GM18526 (cell line): ENCODE data around the gene NUMA1.

Experiments used
- POLR2A ChIP-seq: IDR thresholded peaks from 3 replicates; pipeline ENCODE4 v1.6.1; 2011; ENCODE audit not compliant: insufficient read length; ENCODE audit errors: extremely low read depth

Gene NUMA1

DNA sequence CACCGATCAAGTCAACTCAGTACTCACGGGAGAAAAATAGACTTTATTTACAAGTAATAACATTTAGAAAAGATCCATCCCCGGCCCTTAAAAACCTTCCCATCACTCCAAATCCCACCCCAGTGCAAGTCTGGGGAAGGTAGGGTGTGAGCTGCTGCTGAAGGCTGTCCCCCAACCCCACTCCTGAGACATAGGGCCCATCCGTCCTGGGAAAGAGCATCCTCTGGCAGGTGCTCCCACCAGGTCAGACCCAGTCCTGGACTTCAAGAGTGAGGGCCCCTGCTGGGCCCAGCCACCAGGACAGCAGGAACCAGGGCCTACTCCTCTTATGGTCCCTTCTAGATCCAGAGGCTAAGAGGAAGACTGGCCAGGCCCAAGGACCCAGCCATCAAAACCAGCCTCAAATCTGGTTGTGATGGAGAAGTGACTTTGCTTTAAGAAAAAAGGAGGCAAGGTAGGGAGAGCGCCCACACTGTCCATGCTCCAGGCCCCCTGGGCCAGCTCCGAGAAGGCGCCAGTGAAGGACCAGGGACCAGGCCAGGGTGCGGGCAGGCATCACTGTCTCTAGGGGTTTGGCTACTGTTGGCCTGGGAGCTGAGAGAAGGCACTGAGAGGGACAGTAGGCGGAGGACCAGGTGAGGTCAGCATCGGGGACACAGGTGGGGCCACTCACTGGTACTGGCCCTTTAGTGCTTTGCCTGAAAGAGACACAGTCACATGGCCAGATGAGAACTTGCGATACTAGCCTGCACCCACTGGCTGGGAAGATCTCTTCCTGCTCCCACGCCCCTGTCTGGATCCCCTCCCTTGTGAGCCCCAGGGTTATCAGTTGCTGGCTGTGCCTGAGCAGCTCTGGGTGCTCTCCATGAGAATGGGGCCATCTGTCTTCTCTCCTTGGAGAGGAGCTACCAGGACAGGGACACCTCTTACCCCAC, 77.2 kb downstream of the NUMA1 start:
- TF ChIP-seq POLR2A: no peak

DNA sequence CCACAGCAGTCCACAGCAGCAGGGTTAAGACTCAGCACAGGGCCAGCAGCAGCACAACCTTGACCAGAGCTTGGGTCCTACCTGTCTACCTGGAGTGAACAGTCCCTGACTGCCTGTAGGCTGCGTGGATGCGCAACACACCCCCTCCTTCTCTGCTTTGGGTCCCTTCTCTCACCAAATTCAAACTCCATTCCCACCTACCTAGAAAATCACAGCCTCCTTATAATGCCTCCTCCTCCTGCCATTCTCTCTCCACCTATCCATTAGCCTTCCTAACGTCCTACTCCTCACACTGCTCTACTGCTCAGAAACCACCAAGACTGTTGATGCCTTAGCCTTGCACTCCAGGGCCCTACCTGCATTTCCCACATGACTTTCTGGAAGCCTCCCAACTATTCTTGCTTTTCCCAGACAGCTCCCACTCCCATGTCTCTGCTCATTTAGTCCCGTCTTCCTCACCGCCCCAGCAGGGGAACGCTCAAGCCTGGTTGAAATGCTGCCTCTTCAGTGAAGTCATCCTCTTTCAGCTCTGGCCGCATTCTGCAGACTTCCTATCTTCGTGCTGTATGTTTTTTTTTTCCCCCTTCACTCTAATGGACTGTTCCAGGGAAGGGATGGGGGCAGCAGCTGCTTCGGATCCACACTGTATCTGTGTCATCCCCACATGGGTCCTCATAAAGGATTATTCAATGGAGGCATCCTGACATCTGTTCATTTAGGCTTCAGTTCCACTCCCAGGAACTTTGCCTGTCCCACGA, 78.3 kb downstream of the NUMA1 start:
- TF ChIP-seq POLR2A: peak; percentile 1

DNA sequence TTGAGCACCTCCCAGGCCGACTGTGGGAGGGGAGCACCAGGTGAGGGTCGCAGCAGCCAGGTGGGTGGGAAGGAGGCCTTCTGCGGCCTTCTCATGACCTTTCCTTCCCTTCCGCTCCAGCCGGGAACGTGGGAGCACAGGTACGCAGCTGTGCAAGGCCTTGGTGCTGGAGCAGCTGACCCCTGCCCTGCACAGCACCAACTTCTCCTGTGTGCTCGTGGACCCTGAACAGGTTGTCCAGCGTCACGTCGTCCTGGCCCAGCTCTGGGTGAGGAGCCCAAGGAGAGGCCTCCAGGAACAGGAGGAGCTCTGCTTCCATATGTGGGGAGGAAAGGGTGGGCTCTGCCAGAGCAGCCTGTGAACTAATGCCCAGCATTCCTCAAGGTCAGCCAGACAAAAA, 79.1 kb downstream of the NUMA1 start:
- TF ChIP-seq POLR2A: no peak

DNA sequence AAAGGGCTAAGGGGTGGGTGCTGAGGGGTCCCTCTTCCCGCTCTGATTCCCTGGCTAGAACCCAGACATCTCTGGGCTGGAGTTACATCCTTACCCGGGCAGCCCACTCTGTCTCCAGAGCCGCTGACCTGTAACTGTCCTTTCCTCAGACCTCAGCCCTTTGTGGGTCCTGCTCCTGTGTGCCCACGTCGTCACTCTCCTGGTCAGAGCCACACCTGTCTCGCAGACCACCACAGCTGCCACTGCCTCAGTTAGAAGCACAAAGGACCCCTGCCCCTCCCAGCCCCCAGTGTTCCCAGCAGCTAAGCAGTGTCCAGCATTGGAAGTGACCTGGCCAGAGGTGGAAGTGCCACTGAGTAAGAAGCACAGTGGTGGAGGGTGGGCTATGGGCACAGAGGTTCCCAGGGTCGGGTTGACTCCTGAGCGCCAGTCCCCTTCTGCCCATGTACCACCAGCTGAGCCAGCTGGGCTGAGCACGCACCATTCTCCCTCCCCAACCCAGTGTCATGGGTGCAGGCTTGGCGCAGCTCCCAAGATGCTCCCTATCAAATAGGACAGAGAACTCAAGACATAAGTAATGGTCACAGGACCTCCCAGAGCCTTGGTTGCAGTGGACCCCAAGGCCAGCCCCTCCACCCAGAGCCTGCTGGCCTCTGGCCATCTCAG, 80.0 kb downstream of the NUMA1 start:
- peak; percentile 9 for TF ChIP-seq POLR2A

DNA sequence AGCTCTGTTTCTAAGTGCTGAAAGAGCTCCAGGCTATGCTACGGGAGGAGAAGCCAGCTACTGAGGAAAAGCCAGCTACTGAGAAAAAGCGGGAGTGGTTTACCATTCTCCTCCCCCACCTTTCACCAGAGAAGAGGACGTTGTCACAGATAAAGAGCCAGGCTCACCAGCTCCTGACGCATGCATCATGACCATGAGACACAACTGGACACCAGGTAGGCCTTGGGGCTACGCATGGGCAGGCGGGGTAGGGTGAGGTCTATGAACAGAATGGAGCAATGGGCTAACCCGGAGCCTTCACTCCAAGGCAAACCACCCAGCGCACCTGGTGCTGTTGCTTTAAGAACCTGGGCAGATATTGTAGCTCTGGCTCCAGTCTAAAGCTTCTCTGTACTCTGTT, 80.5 kb downstream of the NUMA1 start:
- TF ChIP-seq POLR2A: no peak

DNA sequence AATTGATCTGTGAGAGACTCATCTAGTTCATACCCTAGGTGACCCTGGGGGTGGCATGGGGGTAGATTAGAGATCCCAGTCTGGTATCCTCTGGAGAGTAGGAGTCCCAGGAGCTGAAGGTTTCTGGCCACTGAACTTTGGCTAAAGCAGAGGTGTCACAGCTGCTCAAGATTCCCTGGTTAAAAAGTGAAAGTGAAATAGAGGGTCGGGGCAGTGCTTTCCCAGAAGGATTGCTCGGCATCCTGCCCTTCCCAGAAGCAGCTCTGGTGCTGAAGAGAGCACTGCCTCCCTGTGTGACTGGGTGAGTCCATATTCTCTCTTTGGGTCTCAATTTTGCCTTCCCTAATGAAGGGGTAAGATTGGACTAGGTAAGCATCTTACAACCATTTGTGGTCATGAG, 81.0 kb downstream of the NUMA1 start:
- no peak for TF ChIP-seq POLR2A

DNA sequence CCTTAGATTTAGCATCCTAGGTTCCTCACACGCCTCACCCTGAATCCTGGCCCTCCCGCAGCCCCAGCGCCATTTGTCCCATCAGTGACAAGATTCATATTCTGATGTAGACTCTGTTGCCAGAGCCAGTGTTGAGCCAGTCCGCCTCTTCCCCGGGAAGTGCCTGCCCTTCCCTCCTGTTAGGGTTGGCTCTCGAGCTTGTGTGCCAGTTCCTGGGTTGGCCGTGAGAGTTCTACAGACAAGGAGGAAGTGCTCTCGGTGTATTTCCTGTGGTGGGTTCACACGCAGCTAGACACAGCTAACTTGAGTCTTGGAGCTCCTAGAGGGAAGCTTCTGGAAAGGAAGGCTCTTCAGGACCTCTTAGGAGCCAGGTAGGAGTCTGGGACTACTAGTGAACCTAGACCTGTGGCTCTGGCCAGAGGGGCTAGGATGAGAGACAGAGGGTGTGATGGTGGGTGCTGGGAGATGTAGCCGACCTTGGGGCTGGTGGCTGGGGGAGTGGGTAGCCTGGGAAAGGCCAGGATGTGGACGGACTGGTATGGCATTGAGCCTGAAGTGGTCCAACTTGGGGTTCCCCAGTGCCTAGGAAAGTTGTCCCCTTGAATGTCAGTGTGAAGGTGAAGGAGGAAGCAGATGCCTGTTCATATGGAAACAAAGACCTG, 81.6 kb downstream of the NUMA1 start, which contains the start of gene IL18BP:
TSS of gene IL18BP (plus strand) at position 261 of the 662 bp plus-strand sequence. CDS start 1,076 bp downstream, outside the sequence.
- TF ChIP-seq POLR2A: no peak

DNA sequence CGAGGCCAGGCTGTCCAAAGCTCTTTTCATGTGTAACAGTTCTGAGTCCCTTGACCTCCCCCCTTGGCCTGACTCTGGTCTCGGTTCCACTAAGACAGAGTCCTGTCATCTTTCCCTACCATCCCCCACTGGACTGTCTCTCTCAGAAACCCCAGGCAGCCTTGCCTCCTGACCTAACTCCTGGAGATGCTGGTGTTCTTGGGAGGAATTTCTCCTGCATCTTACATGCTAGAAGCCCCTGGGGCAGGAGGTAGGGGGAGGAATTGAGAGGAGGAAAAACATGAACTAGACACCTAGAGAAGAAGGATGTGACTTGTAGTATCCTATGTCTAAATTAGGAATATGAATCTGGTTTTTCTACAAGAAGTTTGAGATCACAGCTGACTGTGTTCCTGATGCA, 82.3 kb downstream of the NUMA1 start:
- TF ChIP-seq POLR2A: no peak

DNA sequence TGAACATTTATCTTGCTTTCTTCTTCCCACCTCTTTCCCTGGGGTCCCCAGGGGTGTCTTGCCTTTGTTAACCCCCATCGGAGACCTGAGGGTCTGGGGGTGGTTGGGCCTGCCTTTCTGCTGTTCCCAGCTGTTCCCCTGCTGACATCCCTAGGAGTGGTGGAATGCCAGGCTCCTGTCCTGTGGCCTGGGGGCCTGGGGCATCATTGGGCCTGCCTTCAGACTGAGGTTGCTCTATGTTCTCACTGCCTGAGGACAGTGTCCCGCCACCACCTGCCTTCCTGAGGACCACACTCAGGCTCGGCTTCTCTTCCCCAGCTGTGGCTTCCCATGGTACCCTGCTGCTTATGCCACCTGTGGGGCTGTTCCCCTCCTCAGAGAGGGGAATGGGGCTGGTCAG, 82.7 kb downstream of the NUMA1 start:
- TF ChIP-seq POLR2A: no peak

DNA sequence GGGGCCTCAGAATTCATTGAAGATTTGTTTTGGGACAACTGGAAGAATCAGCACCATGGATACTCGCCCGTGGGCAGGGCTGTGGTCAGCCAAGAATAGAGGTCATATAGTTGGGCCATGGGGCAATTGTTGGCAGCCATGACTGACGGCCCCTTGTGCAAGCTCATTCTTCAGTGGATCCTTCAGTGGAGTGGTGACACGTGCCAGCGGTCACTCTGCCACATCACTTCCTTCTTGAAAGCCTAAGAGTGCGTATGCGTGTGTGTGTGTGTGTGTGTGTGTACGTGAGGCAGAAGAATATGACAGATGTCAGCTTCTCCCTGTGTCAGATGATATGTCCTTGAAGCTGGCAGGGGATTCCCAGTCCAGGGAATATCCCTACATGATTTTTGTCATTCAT, 83.4 kb downstream of the NUMA1 start:
- TF ChIP-seq POLR2A: no peak

DNA sequence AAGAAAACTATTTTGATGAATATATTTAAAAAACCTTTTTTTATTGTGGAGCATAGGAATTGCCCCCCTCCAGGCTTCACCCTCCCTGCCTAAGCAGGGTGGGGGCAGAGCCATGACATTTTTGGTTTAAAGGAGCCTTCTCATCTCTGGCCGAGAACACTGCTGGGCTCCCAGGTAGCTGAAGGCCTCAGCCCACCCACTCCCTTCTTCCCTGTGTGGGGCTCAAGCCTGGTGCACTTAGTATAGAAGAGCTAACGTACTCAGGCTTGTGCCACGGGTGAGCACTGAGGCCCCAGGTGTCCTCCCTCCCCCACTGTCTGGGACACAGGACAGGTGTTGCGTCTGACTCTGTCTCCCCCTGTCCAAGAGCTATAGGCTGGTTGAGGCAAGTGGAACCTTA, 83.8 kb downstream of the NUMA1 start:
- no peak for TF ChIP-seq POLR2A

DNA sequence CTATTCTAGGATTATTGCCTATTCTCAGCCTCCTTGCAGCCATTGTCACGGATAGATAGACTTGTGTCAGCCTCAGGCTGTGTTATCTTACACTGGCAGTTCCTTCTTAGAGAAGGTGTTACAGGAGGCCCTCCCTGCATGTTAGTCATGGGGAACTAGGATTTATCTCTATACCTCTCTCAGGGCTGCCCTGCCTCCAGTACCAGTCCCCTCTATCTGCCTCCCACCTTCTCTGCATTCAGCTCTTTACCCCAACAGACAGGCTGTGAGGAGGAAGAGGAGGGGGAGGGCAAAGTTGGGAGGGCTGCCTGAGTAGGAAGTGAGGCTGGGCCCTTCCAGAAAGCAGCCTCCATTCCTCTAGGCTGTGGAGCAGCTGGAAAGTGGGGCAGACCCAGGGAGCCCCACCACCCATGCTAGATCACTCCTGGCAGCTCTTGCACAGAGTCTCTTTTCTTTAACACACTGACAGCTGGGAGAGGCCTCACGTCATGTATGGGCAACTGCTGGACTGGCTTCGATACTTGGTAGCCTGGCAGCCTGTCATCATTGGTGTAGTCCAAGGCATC, 84.5 kb downstream of the NUMA1 start:
- no peak for TF ChIP-seq POLR2A

DNA sequence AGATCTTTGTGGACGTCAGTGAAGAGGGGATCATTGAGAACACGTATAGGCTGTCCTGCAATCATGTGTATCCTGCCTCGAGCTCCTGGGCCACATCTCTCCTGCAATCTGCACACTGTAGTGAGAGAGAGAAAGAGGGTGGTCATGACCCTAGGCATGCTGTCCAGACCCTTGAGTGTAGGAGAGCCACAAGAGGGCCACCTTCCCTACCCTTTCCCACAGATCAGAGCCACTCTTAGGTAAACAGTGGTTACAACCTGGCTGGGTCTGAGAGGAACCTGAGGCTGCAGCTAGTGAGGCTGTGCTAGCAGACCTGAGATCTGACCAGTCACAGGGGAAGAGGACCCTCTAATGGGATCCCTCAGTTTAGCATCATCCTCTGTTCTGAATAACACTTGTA, 85.6 kb downstream of the NUMA1 start:
- TF ChIP-seq POLR2A: no peak

DNA sequence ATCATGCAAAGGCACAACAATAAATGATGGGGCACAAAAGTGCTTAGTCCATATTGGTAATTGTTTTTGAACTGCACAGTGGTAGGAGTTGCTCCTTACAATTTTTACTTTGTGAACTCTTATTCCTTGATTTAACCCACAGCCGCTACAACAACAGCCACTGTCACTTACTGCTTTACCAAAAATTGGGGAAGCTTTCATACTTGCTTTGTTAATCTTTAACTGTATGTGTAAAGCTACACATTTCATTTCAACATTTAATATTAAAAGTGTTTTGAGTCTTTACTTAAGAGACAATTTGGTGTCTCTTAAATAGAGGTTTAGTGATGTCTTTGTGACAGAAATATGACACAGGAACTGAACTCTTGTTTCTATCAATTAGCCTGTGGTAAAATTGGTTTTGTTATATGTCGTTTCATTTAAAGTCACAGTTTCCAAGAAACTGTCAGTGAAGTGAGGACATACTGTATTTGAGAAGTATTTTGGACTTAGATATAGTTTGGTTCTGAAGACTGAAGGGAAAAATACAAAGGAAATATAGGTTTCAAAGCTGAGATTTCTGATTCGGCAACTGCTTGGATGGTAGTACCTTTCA, 88.1 kb downstream of the NUMA1 start:
- TF ChIP-seq POLR2A: no peak
